ENCODE data around the gene STK32B. TPM values are rescaled to one million over a fixed set of nuclear protein-coding genes. Genes with fewer than 3 reads are reported as not detected.

STK32B gene
- total and polyA plus RNA-seq, 4 donors, result 0.02 to 0.28 (median 0.08) TPM; not detected in 1

DNA sequence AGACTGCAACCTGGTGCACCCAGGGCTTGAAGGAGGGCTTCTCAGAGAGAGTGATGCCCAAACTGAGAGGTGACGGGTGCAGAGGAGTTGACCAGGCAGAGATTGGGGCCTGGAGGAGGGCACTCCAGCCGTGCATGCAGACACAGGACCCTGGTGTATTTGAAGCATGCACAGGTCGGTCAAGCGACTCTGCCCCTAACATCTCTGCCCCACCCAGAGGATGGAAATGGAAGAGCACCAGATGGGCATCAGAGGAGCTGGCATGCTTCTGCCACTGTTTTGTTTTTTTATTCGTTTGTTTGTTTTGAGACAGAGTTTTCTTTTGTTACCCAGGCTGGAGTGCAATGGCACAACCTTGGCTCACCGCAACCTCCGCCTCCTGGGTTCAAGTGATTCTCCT lies 336.2 kb downstream of the STK32B start:
- no peak overlapping the region for H3K27ac ChIP-seq (ENCODE audit: low read depth in 1 of 2, low read length in 2 of 2)
- TF ChIP-seq, protein P1, sequence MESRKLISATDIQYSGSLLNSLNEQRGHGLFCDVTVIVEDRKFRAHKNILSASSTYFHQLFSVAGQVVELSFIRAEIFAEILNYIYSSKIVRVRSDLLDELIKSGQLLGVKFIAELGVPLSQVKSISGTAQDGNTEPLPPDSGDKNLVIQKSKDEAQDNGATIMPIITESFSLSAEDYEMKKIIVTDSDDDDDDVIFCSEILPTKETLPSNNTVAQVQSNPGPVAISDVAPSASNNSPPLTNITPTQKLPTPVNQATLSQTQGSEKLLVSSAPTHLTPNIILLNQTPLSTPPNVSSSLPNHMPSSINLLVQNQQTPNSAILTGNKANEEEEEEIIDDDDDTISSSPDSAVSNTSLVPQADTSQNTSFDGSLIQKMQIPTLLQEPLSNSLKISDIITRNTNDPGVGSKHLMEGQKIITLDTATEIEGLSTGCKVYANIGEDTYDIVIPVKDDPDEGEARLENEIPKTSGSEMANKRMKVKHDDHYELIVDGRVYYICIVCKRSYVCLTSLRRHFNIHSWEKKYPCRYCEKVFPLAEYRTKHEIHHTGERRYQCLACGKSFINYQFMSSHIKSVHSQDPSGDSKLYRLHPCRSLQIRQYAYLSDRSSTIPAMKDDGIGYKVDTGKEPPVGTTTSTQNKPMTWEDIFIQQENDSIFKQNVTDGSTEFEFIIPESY (IDR thresholded peaks at IDR 0.05), result no peak
- no peak for TF ChIP-seq SP1 (IDR thresholded peaks at IDR 0.05)
- no peak for TF ChIP-seq FOXA1 (IDR thresholded peaks at IDR 0.05)
- TF ChIP-seq JUND (IDR thresholded peaks at IDR 0.05), result no peak
- no peak for TF ChIP-seq HNF4A (conservative IDR thresholded peaks at IDR 0.05)
- no peak for TF ChIP-seq CTCF (IDR thresholded peaks at IDR 0.05; ENCODE audit: low read depth, low read length, missing input control)
- no peak for TF ChIP-seq REST (IDR thresholded peaks at IDR 0.05)
- no peak for TF ChIP-seq EGR1 (IDR thresholded peaks at IDR 0.05; ENCODE audit: low read depth in 2 of 2)
- no peak for TF ChIP-seq MAX (IDR thresholded peaks at IDR 0.05)
- no peak for TF ChIP-seq ATF3 (IDR thresholded peaks at IDR 0.05)
- TF ChIP-seq NR2F2 (IDR thresholded peaks at IDR 0.05), result no peak
- TF ChIP-seq TAF1 (conservative IDR thresholded peaks at IDR 0.05), result no peak
- TF ChIP-seq GABPA (IDR thresholded peaks at IDR 0.05 in 1 of 2, conservative IDR thresholded peaks at IDR 0.05 in 1 of 2), result no peak
- no peak for TF ChIP-seq RXRA (IDR thresholded peaks at IDR 0.05)
- TF ChIP-seq RAD21 (IDR thresholded peaks at IDR 0.05), result no peak
- TF ChIP-seq HNF4G (IDR thresholded peaks at IDR 0.05), result no peak
- no peak for TF ChIP-seq FOXA2 (IDR thresholded peaks at IDR 0.05)
- no peak for TF ChIP-seq YY1 (IDR thresholded peaks at IDR 0.05)
- WGBS, result 76% methylated on average over 7 of the region's 7 CpGs
- no peak for DNase-seq (ENCODE audit: low spot score)
- H3K36me3 ChIP-seq (ENCODE audit: control insufficient read depth in 4 of 4, insufficient read depth in 3 of 4, low read depth in 1 of 4, low read length in 3 of 4), result no peaks in the 10 kb centered on the region
- no peaks in the 10 kb centered on the region for H3K9me3 ChIP-seq (ENCODE audit: control insufficient read depth in 4 of 4, low read length in 3 of 4)
- H3K4me1 ChIP-seq (ENCODE audit: control insufficient read depth in 4 of 4, insufficient read depth in 4 of 4, low read length in 3 of 4), result peaks cover 0 to 4% (median 0%) of the 10 kb centered on the region in 4 donors
- no peak overlapping the region for H3K9ac ChIP-seq (ENCODE audit: low read depth in 1 of 2, low read length in 2 of 2)
- no peak overlapping the region for H3K4me3 ChIP-seq (ENCODE audit: low read depth in 1 of 3, low read length in 3 of 3)
- H3K27me3 ChIP-seq (ENCODE audit: control insufficient read depth in 4 of 4, insufficient read depth in 4 of 4, low read length in 3 of 4), result peaks cover 0 to 2% (median 0%) of the 10 kb centered on the region in 4 donors

Data from liver (tissue), 9 donors.